ENCODE results near the gene CLCA4.

CLCA4 gene

GRCh38 chr1:86530211-86530845 is 16.6 kb upstream of the CLCA4 start:
- no peak for TF ChIP-seq CREB1 (IDR thresholded peaks at IDR 0.05; ENCODE audit: low read depth)
- no peak for TF ChIP-seq TAF1 (IDR thresholded peaks at IDR 0.05; ENCODE audit: low read depth)
- no peak for TF ChIP-seq REST (IDR thresholded peaks at IDR 0.05; ENCODE audit: low read depth)
- TF ChIP-seq TEAD4 (IDR thresholded peaks at IDR 0.05): no peak
- TF ChIP-seq CEBPB (IDR thresholded peaks at IDR 0.05): no peak
- no peak for TF ChIP-seq RAD21 (IDR thresholded peaks at IDR 0.05; ENCODE audit: low read depth)
- TF ChIP-seq NFIC (IDR thresholded peaks at IDR 0.05): no peak
- no peak for TF ChIP-seq ZBTB7A (IDR thresholded peaks at IDR 0.05; ENCODE audit: low read depth)
- no peak for TF ChIP-seq USF1 (IDR thresholded peaks at IDR 0.05)
- no peak for TF ChIP-seq YY1 (IDR thresholded peaks at IDR 0.05; ENCODE audit: low read depth)
- TF ChIP-seq TCF12 (IDR thresholded peaks at IDR 0.05; ENCODE audit: low read depth): no peak
- no peak for TF ChIP-seq EGR1 (IDR thresholded peaks at IDR 0.05)
- TF ChIP-seq MAX (IDR thresholded peaks at IDR 0.05): no peak
- no peak for TF ChIP-seq EP300 (IDR thresholded peaks at IDR 0.05; ENCODE audit: borderline replicate concordance)
- TF ChIP-seq FOXM1 (IDR thresholded peaks at IDR 0.05; ENCODE audit: borderline replicate concordance, low read depth): no peak

GRCh38 chr1:86537928-86538695 is 8.8 kb upstream of the CLCA4 start:
- no peak for TF ChIP-seq USF1 (IDR thresholded peaks at IDR 0.05)

GRCh38 chr1:86538775-86539174 is 8.1 kb upstream of the CLCA4 start:
- TF ChIP-seq EP300 (IDR thresholded peaks at IDR 0.05; ENCODE audit: borderline replicate concordance) (no peak), USF1 (IDR thresholded peaks at IDR 0.05) (no peak), CREB1 (IDR thresholded peaks at IDR 0.05; ENCODE audit: low read depth) (no peak)

- no peak for TF ChIP-seq ZBTB7A (IDR thresholded peaks at IDR 0.05; ENCODE audit: low read depth)
- no peak for TF ChIP-seq TCF12 (IDR thresholded peaks at IDR 0.05; ENCODE audit: low read depth)
- no peak for TF ChIP-seq FOXM1 (IDR thresholded peaks at IDR 0.05; ENCODE audit: borderline replicate concordance, low read depth)
- no peak for TF ChIP-seq USF1 (IDR thresholded peaks at IDR 0.05)
- TF ChIP-seq TAF1 (IDR thresholded peaks at IDR 0.05; ENCODE audit: low read depth): no peak
- TF ChIP-seq NFIC (IDR thresholded peaks at IDR 0.05): no peak
- no peak for TF ChIP-seq RAD21 (IDR thresholded peaks at IDR 0.05; ENCODE audit: low read depth)
- no peak for TF ChIP-seq CEBPB (IDR thresholded peaks at IDR 0.05)
- no peak for TF ChIP-seq TEAD4 (IDR thresholded peaks at IDR 0.05)
- TF ChIP-seq YY1 (IDR thresholded peaks at IDR 0.05; ENCODE audit: low read depth): no peak
- no peak for TF ChIP-seq CREB1 (IDR thresholded peaks at IDR 0.05; ENCODE audit: low read depth)
- no peak for TF ChIP-seq EP300 (IDR thresholded peaks at IDR 0.05; ENCODE audit: borderline replicate concordance)
- TF ChIP-seq REST (IDR thresholded peaks at IDR 0.05; ENCODE audit: low read depth): no peak
- no peak for TF ChIP-seq EGR1 (IDR thresholded peaks at IDR 0.05)
- TF ChIP-seq MAX (IDR thresholded peaks at IDR 0.05): no peak
Measured at GRCh38 chr1:86541859-86542258, 5.0 kb upstream of the CLCA4 start.

- TF ChIP-seq NFIC (IDR thresholded peaks at IDR 0.05): no peak
Measured at GRCh38 chr1:86542631-86543030, 4.2 kb upstream of the CLCA4 start.
